ENCODE results near the gene ARHGEF28. TPM values are rescaled to one million over a fixed set of nuclear protein-coding genes. Genes with fewer than 3 reads are reported as not detected.

Gene ARHGEF28
- total RNA-seq, 1 donor from 2014 or later: 9.3 TPM

GRCh38 chr5:73629456-73629855, 3.5 kb downstream of the ARHGEF28 start:
- H3K36me3 Mint-ChIP-seq (ENCODE audit: low read depth): no peaks in the 10 kb centered on the region
- no peak for TF ChIP-seq CTCF (IDR thresholded peaks at IDR 0.05)
- H3K27me3 Mint-ChIP-seq (ENCODE audit: low read depth): no peaks in the 10 kb centered on the region
- no peak overlapping the region for H3K4me3 Mint-ChIP-seq (ENCODE audit: unreplicated experiment)
- H3K27ac Mint-ChIP-seq (ENCODE audit: unreplicated experiment): no peak overlapping the region
- no peak for DNase-seq (ENCODE audit: low spot score)
- H3K9me3 Mint-ChIP-seq (ENCODE audit: low read depth): no peaks in the 10 kb centered on the region
- peaks cover 37% of the 10 kb centered on the region for H3K4me1 Mint-ChIP-seq (ENCODE audit: low read depth)

DNA sequence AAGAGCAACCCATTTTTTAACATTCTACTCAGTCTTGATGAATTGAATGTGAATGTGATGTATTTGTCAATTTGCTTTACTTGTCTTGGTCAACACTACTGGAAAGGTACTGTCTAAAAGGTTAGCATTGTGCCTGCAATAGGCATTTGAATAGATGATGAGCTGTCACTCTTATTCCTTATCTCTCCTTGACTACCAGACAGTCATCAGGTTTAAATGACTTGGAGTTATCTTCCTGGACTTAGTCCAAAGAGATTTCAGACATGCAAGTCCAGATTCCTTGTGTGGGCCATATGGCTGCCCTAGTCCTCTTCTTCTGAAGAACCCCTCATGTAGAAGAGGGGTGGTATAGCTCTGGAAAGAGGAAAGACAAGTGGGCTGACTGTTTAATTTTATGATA, 4.8 kb downstream of the ARHGEF28 start:
- H3K4me3 Mint-ChIP-seq (ENCODE audit: unreplicated experiment): no peak overlapping the region
- H3K36me3 Mint-ChIP-seq (ENCODE audit: low read depth): no peaks in the 10 kb centered on the region
- H3K27ac Mint-ChIP-seq (ENCODE audit: unreplicated experiment): no peak overlapping the region
- DNase-seq (ENCODE audit: low spot score): no peak
- no peaks in the 10 kb centered on the region for H3K27me3 Mint-ChIP-seq (ENCODE audit: low read depth)
- H3K4me1 Mint-ChIP-seq (ENCODE audit: low read depth): peaks cover 29% of the 10 kb centered on the region
- TF ChIP-seq CTCF (IDR thresholded peaks at IDR 0.05): no peak
- H3K9me3 Mint-ChIP-seq (ENCODE audit: low read depth): no peaks in the 10 kb centered on the region

- Mint-ChIP-seq H3K27me3 (ENCODE audit: low read depth) (no peaks in the 10 kb centered on the region), H3K27ac (ENCODE audit: unreplicated experiment) (no peak overlapping the region), H3K9me3 (ENCODE audit: low read depth) (no peaks in the 10 kb centered on the region), H3K4me3 (ENCODE audit: unreplicated experiment) (no peak overlapping the region), H3K4me1 (ENCODE audit: low read depth) (peaks cover 29% of the 10 kb centered on the region), H3K36me3 (ENCODE audit: low read depth) (no peaks in the 10 kb centered on the region)
- TF ChIP-seq CTCF (IDR thresholded peaks at IDR 0.05): no peak
- DNase-seq (ENCODE audit: low spot score): no peak
Measured at GRCh38 chr5:73631500-73631899, 5.5 kb downstream of the ARHGEF28 start.

- Mint-ChIP-seq H3K36me3 (ENCODE audit: low read depth) (no peaks in the 10 kb centered on the region), H3K27ac (ENCODE audit: unreplicated experiment) (no peak overlapping the region), H3K27me3 (ENCODE audit: low read depth) (no peaks in the 10 kb centered on the region), H3K4me1 (ENCODE audit: low read depth) (peaks cover 24% of the 10 kb centered on the region), H3K4me3 (ENCODE audit: unreplicated experiment) (no peak overlapping the region), H3K9me3 (ENCODE audit: low read depth) (no peaks in the 10 kb centered on the region)
- TF ChIP-seq CTCF (IDR thresholded peaks at IDR 0.05): no peak
- no peak for DNase-seq (ENCODE audit: low spot score)
Measured at GRCh38 chr5:73633060-73633459, 7.1 kb downstream of the ARHGEF28 start.

- no peak for TF ChIP-seq CTCF (IDR thresholded peaks at IDR 0.05)
- Mint-ChIP-seq H3K9me3 (ENCODE audit: low read depth) (no peaks in the 10 kb centered on the region), H3K27me3 (ENCODE audit: low read depth) (no peaks in the 10 kb centered on the region), H3K27ac (ENCODE audit: unreplicated experiment) (no peak overlapping the region), H3K4me3 (ENCODE audit: unreplicated experiment) (no peak overlapping the region), H3K36me3 (ENCODE audit: low read depth) (no peaks in the 10 kb centered on the region), H3K4me1 (ENCODE audit: low read depth) (peaks cover 44% of the 10 kb centered on the region)
- no peak for DNase-seq (ENCODE audit: low spot score)
Measured at GRCh38 chr5:73636408-73636807, 10.4 kb downstream of the ARHGEF28 start.

All from chondrocyte (in vitro differentiated cells).